ENCODE measurements around the gene C1orf159.

Gene C1orf159

GRCh38 chr1:1069056-1069710 lies 46.7 kb downstream of the C1orf159 start (continued):
- TF ChIP-seq PATZ1 (tag by site-specific recombination; IDR thresholded peaks at IDR 0.05) (peak; percentile 61), ZBTB10 (tag by site-specific recombination; IDR thresholded peaks at IDR 0.05) (peak; percentile 56; the same call in 1 of the 2 replicates), ZNF366 (tag by site-specific recombination; conservative IDR thresholded peaks at IDR 0.05) (0 out of 2 replicates have a peak, but pooled peaks have one; percentile 15), SCRT1 (tag by site-specific recombination; IDR thresholded peaks at IDR 0.05; ENCODE audit: borderline replicate concordance) (no peak), ZIC2 (tag by site-specific recombination; IDR thresholded peaks at IDR 0.05) (no peak), ZNF211 (tag by site-specific recombination; IDR thresholded peaks at IDR 0.05; ENCODE audit: low read depth) (no peak), ZNF335 (tag by site-specific recombination; conservative IDR thresholded peaks at IDR 0.05) (no peak), ZBTB44 (tag by site-specific recombination; IDR thresholded peaks at IDR 0.05) (no peak), YY2 (tag by site-specific recombination; IDR thresholded peaks at IDR 0.05) (no peak), BCL6B (tag by site-specific recombination; IDR thresholded peaks at IDR 0.05) (no peak), KLF16 (tag by site-specific recombination; IDR thresholded peaks at IDR 0.05) (0 out of 2 replicates have a peak, but pooled peaks have one; percentile 55), ZNF138 (tag by site-specific recombination; IDR thresholded peaks at IDR 0.05; ENCODE audit: borderline replicate concordance) (no peak)

- Histone ChIP-seq H3K4me1 (ENCODE audit: control insufficient read depth, insufficient read depth, low read length) (no peaks in the 10 kb centered on the region), H3K4me3 (ENCODE audit: low read depth, low read length) (peak overlapping the region; percentile 29), H3K27ac (ENCODE audit: extremely low read depth, low read depth, low read length) (no peak overlapping the region; the same call in 1 of the 2 replicates), H3K36me3 (ENCODE audit: control insufficient read depth in 2 of 2, insufficient read depth in 1 of 2, low read length in 2 of 2) (no peaks in the 10 kb centered on the region), H3K9me3 (ENCODE audit: control insufficient read depth, insufficient read depth, low read depth, low read length) (no peaks in the 10 kb centered on the region)
- ChIA-PET CTCF (interaction anchor here (1.2 kb wide), 2 partner anchors 54 to 85 kb away, joined by 3 read pairs; no protein-coding TSS in a partner anchor), POLR2A (interaction anchor here (1.6 to 1.7 kb wide), 2 partner anchors 10 to 11 kb away, joined by 5 to 8 read pairs; no protein-coding TSS in a partner anchor)
- TF ChIP-seq ZNF548 (tag by site-specific recombination; IDR thresholded peaks at IDR 0.05), result no peak
- TF ChIP-seq ZNF600 (tag by site-specific recombination; IDR thresholded peaks at IDR 0.05), result peak; percentile 87
- TF ChIP-seq RBAK (tag by site-specific recombination; IDR thresholded peaks at IDR 0.05), result no peak
- no peak for TF ChIP-seq KLF7 (tag by site-specific recombination; IDR thresholded peaks at IDR 0.05; ENCODE audit: borderline replicate concordance)
- TF ChIP-seq SP2 (tag by site-specific recombination; IDR thresholded peaks at IDR 0.05), result peak; percentile 42
- TF ChIP-seq ZNF426 (tag by site-specific recombination; IDR thresholded peaks at IDR 0.05), result no peak
- no peak for TF ChIP-seq ZSCAN18 (tag by site-specific recombination; IDR thresholded peaks at IDR 0.05)
- TF ChIP-seq KLF8 (tag by site-specific recombination; IDR thresholded peaks at IDR 0.05), result peak; percentile 54
- peak; percentile 17 for TF ChIP-seq ZBTB26 (tag by site-specific recombination; optimal IDR thresholded peaks at IDR 0.05)
- TF ChIP-seq ZNF274 (IDR thresholded peaks at IDR 0.05; ENCODE audit: low read length), result no peak
- TF ChIP-seq ZNF274 (tag by site-specific recombination; IDR thresholded peaks at IDR 0.05; ENCODE audit: borderline replicate concordance), result no peak
- TF ChIP-seq ZNF792 (tag by site-specific recombination; IDR thresholded peaks at IDR 0.05), result no peak
Observed at GRCh38 chr1:1068517-1069055, 47.3 kb downstream of the C1orf159 start.
